ENCODE results near the gene SLC38A3.

Gene SLC38A3

GRCh38 chr3:50190936-50191660 lies 14.0 kb upstream of the SLC38A3 start, which contains the start of gene GNAT1:
GNAT1 (plus strand) TSS chr3:50191610; CDS start chr3:50191726, 116 bp downstream.
- DNase-seq: no peak
- intact Hi-C loops (cut with DNase I): loop anchor here (5.0 kb wide), 1 partner anchor 81 kb away; no protein-coding TSS in a partner anchor

- intact Hi-C loops (cut with DNase I): loop anchor here (5.0 kb wide), 1 partner anchor 80 kb away; no protein-coding TSS in a partner anchor
- DNase-seq: no peak
These were observed 12.9 kb upstream of the SLC38A3 start for GRCh38 chr3:50192124-50192523.

DNA sequence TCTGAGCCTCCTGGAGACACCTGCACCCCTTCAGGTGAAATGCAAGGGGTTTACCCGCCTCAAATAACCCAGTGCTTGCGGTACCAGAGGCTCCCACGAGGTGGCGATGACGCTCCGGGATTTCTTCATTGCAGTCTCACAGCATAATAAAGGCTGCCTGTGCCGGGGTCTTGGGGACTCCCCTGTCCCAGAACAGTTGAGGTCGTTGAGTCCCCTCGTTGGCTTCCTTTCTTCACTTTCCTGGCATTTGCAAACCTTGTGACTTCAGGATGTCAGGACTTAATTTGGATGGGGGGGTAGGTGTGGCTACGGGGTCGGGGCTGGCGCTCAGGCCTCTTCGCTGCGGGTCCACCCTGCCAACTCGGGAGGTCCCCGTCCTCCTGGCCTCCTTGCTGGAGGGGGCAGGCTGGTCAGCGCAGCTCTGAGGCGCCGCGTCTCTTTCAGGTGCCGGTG lies 12.4 kb upstream of the SLC38A3 start:
- intact Hi-C loops (cut with DNase I): loop anchor here (5.0 kb wide), 1 partner anchor 80 kb away; no protein-coding TSS in a partner anchor
- DNase-seq: peak in 9 of 10 donors; percentile 49 to 94 (median 83)

DNA sequence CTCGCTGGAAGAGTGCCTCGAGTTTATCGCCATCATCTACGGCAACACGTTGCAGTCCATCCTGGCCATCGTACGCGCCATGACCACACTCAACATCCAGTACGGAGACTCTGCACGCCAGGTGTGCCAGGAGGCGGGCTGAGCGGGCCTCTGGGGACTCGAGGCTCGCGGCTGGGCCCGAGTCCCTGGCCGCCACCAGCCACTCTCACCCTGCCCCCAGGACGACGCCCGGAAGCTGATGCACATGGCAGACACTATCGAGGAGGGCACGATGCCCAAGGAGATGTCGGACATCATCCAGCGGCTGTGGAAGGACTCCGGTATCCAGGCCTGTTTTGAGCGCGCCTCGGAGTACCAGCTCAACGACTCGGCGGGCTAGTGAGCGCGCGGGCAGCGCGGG lies 11.8 kb upstream of the SLC38A3 start:
- intact Hi-C loops (cut with DNase I): loop anchor here (5.0 kb wide), 1 partner anchor 79 kb away; no protein-coding TSS in a partner anchor
- no peak for DNase-seq

GRCh38 chr3:50193746-50194127 lies 11.3 kb upstream of the SLC38A3 start:
- intact Hi-C loops (cut with DNase I): loop anchor here (1.0 to 5.0 kb wide), 2 partner anchors 33 to 79 kb away; no protein-coding TSS in a partner anchor
- DNase-seq: no peak

GRCh38 chr3:50194128-50194902 lies 10.8 kb upstream of the SLC38A3 start:
- DNase-seq: peak; percentile 34 to 97 (median 79)
- intact Hi-C loops (cut with DNase I): loop anchor here (1.0 to 5.0 kb wide), 2 partner anchors 32 to 78 kb away; no protein-coding TSS in a partner anchor

GRCh38 chr3:50194903-50195500 lies 10.1 kb upstream of the SLC38A3 start:
- DNase-seq: no peak
- intact Hi-C loops (cut with DNase I): loop anchor here (1.0 to 5.0 kb wide), 2 partner anchors 31 to 77 kb away; no protein-coding TSS in a partner anchor

DNA sequence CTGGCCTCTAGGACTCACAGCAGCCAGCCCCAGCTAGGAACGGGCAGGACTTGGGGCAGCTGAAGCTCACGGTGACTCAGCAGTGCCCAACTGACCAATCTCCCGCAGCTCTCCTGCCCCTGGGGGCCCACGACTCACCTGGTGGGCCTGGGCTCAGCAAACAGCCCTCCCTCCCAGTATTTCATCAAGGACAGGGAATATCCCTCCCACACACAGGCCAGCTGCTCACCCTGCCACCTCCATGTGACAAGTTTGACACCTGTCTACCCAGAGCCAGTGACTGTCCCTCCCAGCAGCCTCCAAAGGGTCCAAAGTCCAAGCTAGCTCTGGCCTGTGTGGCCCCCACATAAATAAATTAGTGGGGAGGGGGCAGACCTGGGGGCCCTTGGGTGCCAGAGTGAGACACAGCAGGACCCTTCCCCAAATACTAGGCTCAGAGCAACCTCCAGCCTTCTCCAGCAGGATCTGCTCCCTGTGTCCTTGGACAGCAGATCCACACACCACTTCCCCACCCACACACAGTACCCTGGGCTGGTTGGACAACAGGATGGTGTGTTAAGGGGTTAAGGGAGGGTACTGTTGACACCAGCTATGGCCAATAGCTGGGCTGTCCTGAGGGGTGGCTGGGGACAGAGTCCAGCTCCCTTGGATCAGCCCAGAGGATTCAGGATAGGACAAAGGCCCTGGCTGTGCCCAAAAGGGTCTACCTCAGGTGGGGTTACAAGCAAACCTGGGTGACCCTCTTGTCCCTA lies 9.4 kb upstream of the SLC38A3 start:
- intact Hi-C loops (cut with DNase I): no loop called here
- DNase-seq: no peak

DNA sequence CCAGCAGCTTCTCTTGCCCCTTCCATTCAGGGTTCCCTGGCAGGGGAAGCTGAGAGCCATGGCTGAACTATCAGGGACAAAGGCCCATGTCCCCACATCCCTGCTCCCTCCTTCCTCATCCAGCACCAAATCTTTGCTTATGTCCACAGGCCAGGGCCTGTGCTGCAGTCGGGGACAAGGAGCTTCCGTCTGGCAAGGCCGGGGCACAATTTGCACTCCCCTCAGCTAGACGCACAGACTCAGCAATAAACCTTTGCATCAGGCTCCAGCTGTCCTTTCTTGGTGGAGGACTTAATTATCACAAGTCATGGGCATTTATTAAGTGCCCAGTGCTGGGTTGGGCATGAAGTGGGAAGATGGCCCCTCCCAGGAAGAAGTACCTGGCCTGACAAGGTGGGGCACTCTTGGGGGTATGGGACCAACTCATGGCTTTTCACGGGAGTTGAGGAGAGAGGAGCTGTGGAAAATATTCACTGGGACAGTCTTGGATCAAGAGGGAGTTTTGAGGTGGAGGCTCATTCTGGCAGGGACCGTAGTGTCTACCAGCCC lies 8.7 kb upstream of the SLC38A3 start:
- intact Hi-C loops (cut with DNase I): no loop called here

DNA sequence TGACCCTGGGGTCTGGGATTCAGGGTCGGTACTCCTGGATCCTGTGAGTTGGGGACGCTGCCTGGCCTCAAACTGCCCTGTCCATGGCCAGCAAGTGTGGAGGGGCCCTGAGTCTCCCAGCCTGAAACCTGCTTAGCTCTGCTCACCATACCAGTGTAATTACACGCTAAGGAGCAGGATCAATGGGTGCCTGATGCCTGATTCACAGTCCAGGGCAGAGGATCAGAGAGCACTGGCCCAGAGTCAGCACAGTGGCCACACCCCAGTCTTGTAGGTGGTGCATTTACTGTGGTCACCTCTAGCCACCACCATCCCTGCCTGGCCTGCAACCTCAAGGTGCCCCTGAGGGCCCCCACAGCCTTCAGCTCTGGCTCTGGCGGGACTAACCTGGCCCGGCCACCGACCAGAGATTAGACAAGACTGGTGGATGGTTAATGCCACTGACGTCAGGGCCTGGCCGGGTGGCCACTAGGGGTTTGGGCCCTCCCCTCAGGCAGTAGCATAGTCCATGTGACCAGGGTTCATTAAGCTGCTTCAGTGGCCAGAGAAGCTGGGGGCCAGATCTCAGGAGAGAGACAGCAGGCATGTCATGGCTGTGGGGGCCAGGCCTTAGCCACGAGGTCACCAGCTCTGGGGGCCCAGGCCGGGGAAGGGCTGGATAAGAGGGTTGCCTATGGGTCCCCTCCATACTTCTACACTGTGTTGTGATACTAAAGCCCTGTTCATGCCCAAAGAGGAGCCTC lies 3.3 kb upstream of the SLC38A3 start:
- intact Hi-C loops (cut with DNase I): no loop called here
- peak in 1 of 10 donors; percentile 69 for DNase-seq

More for the DNA sequence above, 8.7 kb upstream of the SLC38A3 start:
- no peak for DNase-seq

- DNase-seq: peak in 1 of 10 donors; percentile 77
- intact Hi-C loops (cut with DNase I): no loop called here
These were observed 2.5 kb upstream of the SLC38A3 start for GRCh38 chr3:50202353-50203112.

DNA sequence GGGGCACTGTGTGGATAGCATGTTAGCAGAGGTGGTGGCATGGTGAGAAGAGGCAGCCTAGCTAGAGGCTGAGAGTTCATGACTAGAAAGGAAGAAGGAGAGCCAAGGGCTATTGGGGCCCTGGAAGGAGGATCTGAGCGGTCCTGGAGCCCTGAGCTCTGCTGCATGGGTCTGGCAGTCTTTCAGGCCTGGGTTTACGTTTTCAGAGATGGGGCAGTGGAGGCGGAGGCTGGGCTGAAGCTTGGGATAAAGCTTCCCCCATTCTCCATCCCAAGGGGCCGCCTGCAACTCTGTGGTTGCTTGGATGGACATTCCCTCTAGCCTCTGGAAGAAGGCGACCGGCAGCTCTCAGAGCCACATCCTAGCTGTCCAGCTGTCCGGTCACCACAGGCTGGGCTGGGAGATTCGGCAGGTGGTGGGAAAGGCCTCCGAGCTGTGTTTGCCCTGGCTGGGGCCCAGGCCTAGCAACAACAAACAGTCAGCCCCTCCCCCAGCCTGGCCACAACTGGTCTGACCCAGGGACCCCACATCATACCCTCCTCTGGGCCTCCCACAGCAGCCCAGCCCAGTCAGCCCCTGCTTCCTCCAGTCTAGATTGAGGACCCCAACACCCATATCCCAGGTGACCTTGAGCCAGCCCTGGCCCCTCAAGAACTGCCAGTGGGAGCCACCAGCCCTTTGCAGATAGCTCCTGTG lies 1.8 kb upstream of the SLC38A3 start:
- DNase-seq: peak in 1 of 10 donors; percentile 72
- intact Hi-C loops (cut with DNase I): no loop called here

DNA sequence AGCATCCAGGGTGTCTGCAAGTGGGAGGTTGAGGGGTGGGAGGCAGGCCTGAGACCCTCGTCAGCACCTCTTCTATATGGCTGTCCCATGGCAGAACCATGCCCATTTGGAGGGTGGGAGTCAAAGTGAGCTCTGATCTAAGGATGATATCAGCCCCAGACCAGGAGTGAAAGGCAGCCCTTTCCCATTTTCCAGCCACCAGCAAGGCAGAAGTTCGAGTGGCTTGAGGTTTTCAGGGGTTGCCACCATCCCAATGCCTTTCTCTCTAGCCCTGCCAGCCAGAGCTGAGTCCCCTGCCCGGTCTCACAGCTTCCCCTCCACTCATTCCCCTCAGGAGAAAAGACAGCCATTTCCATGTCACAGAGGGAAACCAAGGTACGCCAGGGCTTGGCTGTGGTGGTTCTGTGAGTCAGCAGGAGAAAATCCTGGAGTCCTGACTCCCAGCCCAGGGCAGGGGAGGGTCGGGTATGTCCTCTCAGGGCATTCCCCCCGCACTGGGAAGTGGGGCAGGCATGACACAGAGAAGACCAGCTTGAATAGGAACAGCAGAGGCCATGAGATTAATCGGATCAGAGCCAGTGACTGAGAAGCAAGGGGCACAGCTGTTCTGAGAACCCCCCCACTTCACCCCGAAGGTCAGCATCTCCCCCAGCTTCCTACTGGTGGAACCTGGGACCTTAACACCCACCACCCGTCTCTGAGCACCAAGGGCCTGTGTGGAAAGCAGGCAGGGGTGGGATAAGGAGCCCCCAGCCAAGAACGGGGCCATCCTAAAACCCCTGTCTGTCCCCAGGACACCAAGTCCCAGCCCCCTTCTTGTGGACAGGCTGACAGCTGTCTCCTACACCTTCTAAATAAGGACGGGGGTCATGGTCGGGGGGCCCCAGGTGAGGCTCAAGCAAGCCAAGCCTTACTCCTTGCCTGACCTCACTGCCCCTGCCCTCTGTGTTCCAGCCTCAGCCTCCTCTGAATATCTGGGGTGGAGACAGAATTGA lies 965 bp upstream of the SLC38A3 start:
- DNase-seq: no peak
- intact Hi-C loops (cut with DNase I): no loop called here

- DNase-seq: peak in 4 of 10 donors; percentile 38 to 89 (median 42)
- intact Hi-C loops (cut with DNase I): no loop called here
These were observed 574 bp downstream of the SLC38A3 start for GRCh38 chr3:50205413-50206276.

DNA sequence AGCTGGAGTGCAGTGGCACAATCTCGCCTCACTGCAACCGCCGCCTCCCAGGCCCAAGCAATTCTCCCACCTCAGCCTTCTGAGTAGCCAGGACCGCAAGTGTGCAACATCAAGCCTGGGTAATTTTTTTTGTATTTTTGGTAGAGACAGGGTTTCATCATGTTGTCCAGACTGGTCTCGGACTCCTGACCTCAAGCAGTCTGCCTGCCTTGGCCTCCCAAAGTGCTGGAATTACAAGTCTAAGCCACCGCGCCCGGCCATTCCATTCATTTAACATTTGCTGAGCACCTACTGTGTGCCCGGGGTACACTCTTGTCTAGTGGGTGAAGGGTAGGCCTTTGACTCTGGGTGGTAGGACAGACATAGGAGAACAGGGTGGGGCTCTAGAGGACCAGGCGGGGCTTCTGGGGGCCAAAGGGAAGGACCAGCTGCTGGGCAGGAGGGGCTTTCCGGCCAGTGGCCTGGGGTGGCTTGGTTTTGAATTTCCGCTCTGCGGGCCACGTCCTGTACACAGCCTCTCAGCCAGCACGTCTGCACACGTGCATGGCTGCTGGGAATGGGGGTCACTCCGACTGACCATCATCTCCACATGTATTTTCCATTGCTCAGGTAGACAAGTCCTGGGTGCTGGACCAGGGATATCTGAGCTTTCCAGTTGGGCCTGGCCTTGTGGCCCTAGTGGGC lies 2.4 kb downstream of the SLC38A3 start:
- intact Hi-C loops (cut with DNase I): no loop called here
- DNase-seq: no peak
